HG02610 (cell line): Measurements from ENCODE around the gene P2RY6.

Source experiments
- ATAC-seq: cut with Tn5 transposase; IDR thresholded peaks from one replicate; pipeline ENCODE4 v1.9.1; 2021; ENCODE audit warnings: mild to moderate bottlenecking, moderate library complexity; ENCODE audit not compliant: unreplicated experiment

The P2RY6 gene

GRCh38 chr11:73236205-73236765 is 35.9 kb upstream of the P2RY6 start:
- no peak for ATAC-seq

DNA sequence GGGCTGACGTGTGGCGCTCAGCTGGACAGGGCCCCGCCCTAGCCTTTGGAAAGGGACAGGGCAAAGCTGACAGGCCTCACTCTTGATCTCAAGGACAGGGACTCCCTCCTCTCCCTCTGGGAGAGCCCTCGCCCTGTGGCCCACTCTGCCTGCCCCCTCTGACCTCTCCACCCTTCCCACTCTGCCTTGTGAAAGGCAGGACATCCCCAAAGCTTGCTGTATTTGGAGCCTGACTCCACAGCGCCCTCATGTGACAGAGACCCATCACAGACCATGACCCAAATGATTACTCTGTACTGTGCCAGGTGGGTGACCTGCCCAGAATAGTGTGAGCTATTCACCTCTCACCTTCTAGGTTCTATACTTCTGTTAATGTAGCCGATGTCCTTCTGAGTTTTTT is 35.3 kb upstream of the P2RY6 start:
- ATAC-seq, result no peak

GRCh38 chr11:73237471-73238290 is 34.5 kb upstream of the P2RY6 start:
- no peak for ATAC-seq

- no peak for ATAC-seq
Observed at GRCh38 chr11:73239111-73239521, 33.0 kb upstream of the P2RY6 start.

- ATAC-seq, result no peak
Observed at GRCh38 chr11:73239571-73240189, 32.5 kb upstream of the P2RY6 start.

DNA sequence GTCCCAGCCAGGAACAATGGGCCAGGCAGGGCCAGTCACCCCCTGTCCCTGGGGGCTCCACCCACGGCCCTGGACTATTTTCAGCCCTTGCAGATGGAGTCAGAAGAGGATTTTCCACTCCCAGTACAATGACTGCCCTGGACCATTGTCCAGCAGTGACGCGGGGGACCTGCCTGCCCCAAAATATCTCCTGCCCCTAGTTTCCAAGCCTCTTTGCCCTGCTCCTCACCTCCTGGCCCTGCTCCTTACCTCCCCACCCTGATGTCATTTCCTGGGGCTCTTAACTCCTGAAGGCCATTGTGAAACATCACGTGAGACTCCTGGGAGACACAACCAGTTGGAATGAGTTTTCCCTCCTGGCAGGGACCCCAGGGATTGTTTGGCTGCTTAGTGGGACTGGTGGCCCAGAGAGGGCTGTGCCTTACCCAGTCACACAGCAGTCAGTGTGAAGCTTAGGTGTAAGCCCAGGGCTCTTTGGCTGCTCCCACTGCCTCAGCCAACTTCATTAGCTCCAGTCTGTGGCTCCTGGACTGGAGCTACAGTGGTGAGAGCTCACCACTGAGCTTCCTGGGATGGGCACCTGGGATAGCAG is 31.9 kb upstream of the P2RY6 start:
- no peak for ATAC-seq

- ATAC-seq, result no peak
Observed at GRCh38 chr11:73241300-73241699, 30.8 kb upstream of the P2RY6 start.

- peak; percentile 72 for ATAC-seq
Observed at GRCh38 chr11:73242251-73243092, 29.7 kb upstream of the P2RY6 start.

DNA sequence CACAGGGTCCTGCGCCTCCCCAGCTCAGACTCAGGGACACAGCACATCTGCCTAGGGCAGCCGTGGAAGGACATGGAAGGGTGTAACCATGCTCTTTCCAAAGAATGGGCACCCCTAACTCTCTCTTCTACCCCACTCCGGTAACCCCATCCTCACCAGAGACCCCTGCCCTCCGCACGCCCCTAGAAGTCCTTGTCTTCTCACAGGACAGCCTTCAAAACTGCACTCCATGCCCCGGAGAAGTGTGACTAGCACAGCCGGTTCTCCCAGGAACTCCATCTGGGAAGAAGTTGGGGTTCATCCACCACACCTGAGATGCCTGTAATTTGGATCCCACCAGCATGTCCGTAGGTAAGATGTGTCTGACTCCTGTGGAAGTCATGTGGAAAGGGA is 29.0 kb upstream of the P2RY6 start:
- no peak for ATAC-seq

DNA sequence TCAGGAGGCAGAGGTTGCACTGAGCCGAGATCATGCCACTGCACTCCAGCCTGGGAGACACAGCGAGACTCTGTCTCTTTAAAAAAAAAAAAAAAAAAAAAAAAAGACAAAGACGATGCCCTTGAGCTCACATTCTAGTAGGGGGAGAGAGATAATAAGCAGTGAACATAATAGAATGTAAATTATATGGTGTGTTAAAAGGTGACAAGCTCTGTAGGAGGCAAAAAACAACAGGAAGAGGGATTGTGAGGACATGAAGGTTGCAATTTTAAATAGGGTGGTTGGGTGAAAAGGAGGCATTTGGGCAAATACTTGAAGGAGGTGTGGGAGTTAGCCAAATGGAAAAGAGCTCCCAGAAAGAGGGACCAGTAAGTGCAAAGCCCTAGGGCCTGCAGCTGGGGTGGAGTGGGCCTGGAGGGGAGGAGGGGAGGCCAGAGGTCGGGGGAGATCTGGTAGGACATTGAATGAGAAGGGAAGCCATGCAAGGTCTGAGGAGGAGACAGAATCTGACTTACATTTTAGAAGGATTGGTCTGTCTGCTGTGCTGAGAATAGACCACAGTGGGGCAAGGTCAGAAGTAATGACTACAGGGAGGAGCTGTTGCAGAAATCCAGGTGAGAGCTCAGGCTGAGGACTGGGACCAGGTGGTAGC is 27.4 kb upstream of the P2RY6 start:
- no peak for ATAC-seq

DNA sequence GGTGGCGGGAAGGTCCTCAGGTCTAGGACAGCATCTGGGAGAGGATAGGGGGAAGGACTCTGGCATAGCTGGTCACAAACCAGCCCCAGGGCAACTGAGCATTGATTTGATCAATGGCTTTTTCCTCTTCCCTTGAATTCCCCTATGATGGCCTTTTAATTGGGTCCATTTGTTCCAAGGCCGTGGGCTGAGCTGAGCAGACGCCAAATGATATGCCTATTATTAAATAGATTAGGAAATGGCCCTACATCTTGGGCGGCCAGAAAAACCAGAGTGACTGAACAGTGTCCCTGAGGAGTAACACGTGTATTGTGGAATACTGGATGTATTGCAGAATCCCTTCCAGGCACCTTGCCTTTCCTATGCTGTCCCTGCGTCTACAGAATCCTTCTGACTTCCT is 26.7 kb upstream of the P2RY6 start:
- ATAC-seq, result no peak

GRCh38 chr11:73246303-73246702 is 25.8 kb upstream of the P2RY6 start:
- no peak for ATAC-seq

DNA sequence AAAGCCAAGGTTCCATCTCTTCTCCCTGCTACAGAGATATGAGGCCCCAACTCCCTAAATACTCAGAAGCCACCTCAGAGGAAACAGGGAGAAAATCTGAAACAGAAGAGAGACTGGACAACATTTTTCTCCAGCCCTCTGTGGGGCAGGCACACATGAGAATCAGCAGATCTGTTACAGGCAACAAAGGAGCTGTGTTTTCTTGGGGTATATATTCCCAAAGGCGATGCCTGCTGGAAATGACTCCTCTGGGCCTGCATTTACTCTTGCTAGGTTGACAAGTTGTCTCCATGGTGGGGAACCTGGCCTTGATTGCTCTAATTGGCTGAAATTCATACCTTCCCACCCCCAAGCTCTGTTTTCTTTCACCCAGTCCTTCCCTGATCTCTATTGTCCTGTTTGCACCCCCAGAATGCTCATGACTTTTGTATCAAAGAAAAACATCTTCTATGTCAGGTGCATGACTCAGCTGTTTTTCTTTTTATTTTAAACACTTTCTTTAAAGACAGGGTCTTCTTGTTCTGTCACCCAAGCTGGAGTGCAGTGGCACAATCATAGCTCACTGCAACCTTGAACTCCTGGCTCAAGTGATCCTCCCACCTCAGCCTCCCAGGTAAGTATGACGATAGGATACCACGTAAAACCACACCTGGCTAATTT is 23.5 kb upstream of the P2RY6 start:
- ATAC-seq, result no peak

- no peak for ATAC-seq
Observed at GRCh38 chr11:73249304-73249703, 22.8 kb upstream of the P2RY6 start.

GRCh38 chr11:73249853-73250783 is 22.0 kb upstream of the P2RY6 start:
- ATAC-seq, result no peak

GRCh38 chr11:73252577-73253191 is 19.5 kb upstream of the P2RY6 start:
- no peak for ATAC-seq

DNA sequence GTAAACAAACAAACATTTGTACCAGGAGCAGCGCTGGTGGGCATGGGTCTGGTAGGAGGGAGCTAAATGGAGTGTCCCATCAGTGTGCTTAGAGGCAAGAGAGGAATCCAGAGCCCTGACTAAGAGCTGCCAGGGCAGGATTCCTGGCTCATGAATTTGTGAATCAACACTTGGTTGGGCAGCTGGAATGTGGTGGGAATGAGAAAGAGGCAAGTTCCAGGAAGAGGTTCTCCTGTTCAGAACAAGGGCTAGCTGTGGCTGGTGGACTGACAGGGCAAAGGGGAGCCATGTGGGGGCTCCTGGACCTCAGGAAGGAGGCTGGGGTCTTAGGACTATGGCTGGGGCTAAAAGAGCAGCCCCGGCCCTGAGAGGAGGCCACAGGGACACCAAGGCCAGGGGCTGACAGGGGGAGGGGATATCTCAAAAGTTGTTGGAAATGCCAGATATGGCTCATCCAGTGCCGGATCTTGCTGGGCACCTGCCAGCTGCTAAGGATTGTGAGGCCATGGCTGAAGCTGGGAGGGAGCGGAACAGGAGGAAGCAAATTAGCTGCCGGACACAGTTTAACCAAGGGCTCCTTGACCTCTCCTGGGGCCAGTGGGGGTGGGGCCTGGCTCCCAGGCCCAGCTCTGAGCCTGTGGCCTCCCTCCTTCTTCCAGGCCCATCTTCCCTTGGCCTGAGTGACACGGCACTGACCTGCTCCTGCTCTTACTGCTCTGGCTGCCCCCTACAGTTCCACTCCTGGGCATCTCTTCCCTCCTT is 14.6 kb upstream of the P2RY6 start:
- no peak for ATAC-seq
